Measurements from ENCODE around the gene CDK5. TPM values are rescaled to one million over a fixed set of nuclear protein-coding genes. Genes with fewer than 3 reads are reported as not detected.

The CDK5 gene
- total and polyA plus RNA-seq, 12 donors, result 15.4 to 29.8 (median 19.7) TPM

- H3K27me3 ChIP-seq, result no peaks in the 10 kb centered on the region
- no peaks in the 10 kb centered on the region for H3K9me3 ChIP-seq (replicated peaks in 1 of 3)
- intact Hi-C loops (cut with DNase I), result no loop called here
- H3K4me3 ChIP-seq, result peak within 1 kb of the TSS; percentile 55 to 89 (median 79)
- peak within 1 kb of the TSS; percentile 69 to 96 (median 90) for H3K27ac ChIP-seq
- TF ChIP-seq POLR2A (IDR thresholded peaks at IDR 0.05) (peak; percentile 49 to 84), CTCF (IDR thresholded peaks at IDR 0.05) (no peak)
- H3K4me1 ChIP-seq (replicated peaks in 1 of 2), result peaks cover 39 to 61% of the 10 kb centered on the region in 2 donors
- no peaks in the 10 kb centered on the region for H3K36me3 ChIP-seq (replicated peaks in 1 of 2)
- DNase-seq, result peak; percentile 91 to 95 (median 92)
- 0 to 1% (median 1%) methylated on average over 47 to 66 of the region's 66 CpGs; no CpG with 5 or more reads in 1 of the 4 donors for WGBS, 4 donors
These were observed 22.9 kb upstream of the CDK5 start, which contains the start of gene FASTK for GRCh38 chr7:151080522-151081169. Gene FASTK (minus strand): TSS chr7:151080809. CDS start chr7:151080766, 43 bp downstream.

GRCh38 chr7:151080067-151080521 lies 22.4 kb upstream of the CDK5 start:
- WGBS, 4 donors, result 0 to 8% (median 2%) methylated on average over 4 to 31 of the region's 31 CpGs
- H3K9me3 ChIP-seq (replicated peaks in 1 of 3), result no peaks in the 10 kb centered on the region
- H3K27me3 ChIP-seq, result no peaks in the 10 kb centered on the region
- H3K27ac ChIP-seq, result peak overlapping the region; percentile 69 to 96 (median 90)
- intact Hi-C loops (cut with DNase I), result no loop called here
- H3K36me3 ChIP-seq (replicated peaks in 1 of 2), result peaks cover 0 to 5% of the 10 kb centered on the region in 2 donors
- peak overlapping the region; percentile 55 to 89 (median 79) for H3K4me3 ChIP-seq
- DNase-seq, result peak in 3 of 7 donors; percentile 42 to 71 (median 47)
- TF ChIP-seq POLR2A (IDR thresholded peaks at IDR 0.05) (no peak), CTCF (IDR thresholded peaks at IDR 0.05) (peak in 1 of 6 experiments; percentile 20)
- H3K4me1 ChIP-seq (replicated peaks in 1 of 2), result peaks cover 36 to 55% of the 10 kb centered on the region in 2 donors

DNA sequence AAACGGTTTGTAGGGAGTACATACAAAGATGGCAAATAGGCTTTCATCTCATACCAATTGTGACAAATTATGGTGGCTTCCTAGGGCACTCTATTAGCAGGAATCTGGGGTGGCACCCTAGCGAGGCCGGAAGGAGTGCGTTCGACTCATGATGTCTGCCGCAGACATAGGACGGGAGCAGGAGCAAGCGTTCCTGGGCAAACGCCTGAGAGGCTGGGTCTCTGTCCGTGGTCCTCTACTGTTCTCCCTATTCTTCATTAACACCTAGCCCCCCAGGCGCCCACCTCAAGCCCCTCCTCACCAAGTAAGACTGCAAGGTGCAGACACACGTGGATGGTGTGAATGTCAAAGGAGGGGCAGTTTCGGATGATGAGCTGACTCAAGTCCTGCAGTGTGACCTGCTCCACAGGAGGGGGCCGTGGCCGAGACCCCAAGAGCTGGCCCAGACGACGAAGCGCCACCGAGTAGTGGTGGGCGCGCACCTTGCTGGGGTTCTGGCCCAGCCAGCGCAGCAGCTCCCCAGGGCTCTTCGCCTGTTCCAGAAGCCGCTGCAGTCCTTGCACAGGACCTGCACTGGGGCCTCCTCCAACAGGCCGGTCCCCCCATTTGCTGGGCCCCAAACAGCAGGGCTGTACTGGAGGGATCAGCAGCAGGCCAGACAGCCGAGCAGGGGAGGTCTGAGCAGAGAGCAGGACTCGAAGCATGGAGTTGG lies 21.7 kb upstream of the CDK5 start:
- WGBS, 4 donors, result 75 to 81% (median 77%) methylated on average over 27 of the region's 27 CpGs
- H3K36me3 ChIP-seq (replicated peaks in 1 of 2), result peaks cover 0 to 12% of the 10 kb centered on the region in 2 donors
- H3K4me1 ChIP-seq (replicated peaks in 1 of 2), result peaks cover 36 to 52% of the 10 kb centered on the region in 2 donors
- intact Hi-C loops (cut with DNase I), result no loop called here
- no peaks in the 10 kb centered on the region for H3K27me3 ChIP-seq
- peak overlapping the region in 3 of 5 donors; percentile 90 to 96 (median 90) for H3K27ac ChIP-seq
- DNase-seq, result peak in 1 of 7 donors; percentile 27
- peak overlapping the region in 2 of 4 donors; percentile 55 to 77 for H3K4me3 ChIP-seq
- no peak for TF ChIP-seq POLR2A (IDR thresholded peaks at IDR 0.05)
- no peak for TF ChIP-seq CTCF (IDR thresholded peaks at IDR 0.05)
- no peaks in the 10 kb centered on the region for H3K9me3 ChIP-seq (replicated peaks in 1 of 3)

All from adrenal gland (tissue), 12 donors.